Mononuclear cell (primary cell): ENCODE results near the gene LRRC61. TPM values are rescaled to one million over a fixed set of nuclear protein-coding genes. Genes with fewer than 3 reads are reported as not detected.
"Not testable (repeated sequence)": the region's sequence is repeated elsewhere in the genome, so short reads cannot be mapped to it uniquely, and the experiment has no call there.

Experiments
- H3K27me3 ChIP-seq: 2 replicates; pipeline ENCODE4 v1.6.0; 2011; ENCODE audit warnings: low read length, control low read depth; ENCODE audit not compliant: insufficient read depth
- H3K4me1 ChIP-seq: 2 replicates; pipeline ENCODE4 v1.5.1; 2011; ENCODE audit warnings: mild to moderate bottlenecking, low read length, control low read depth; ENCODE audit not compliant: insufficient read depth
- H3K4me3 ChIP-seq: 2 replicates; pipeline ENCODE4 v1.5.1; 2011; ENCODE audit warnings: mild to moderate bottlenecking, low read length, moderate library complexity
- H3K9me3 ChIP-seq: 2 replicates; pipeline ENCODE4 v1.5.1; 2011; ENCODE audit warnings: low read depth, mild to moderate bottlenecking, control low read depth, low read length
- total RNA-seq: library from RNA; depleted of rRNA; stranded (reverse); fragments of >200 nt; gene quantifications from one replicate; pipeline ENCODE4 v1.2.3, GENCODE V29; 2012

LRRC61 gene
- total RNA-seq, 1 donor: 15.6 TPM

GRCh38 chr7:150384406-150385301, 61.5 kb downstream of the LRRC61 start:
- no peaks in the 10 kb centered on the region for H3K9me3 ChIP-seq
- no peaks in the 10 kb centered on the region for H3K27me3 ChIP-seq
- peaks cover 36% of the 10 kb centered on the region for H3K4me1 ChIP-seq
- no peak overlapping the region for H3K4me3 ChIP-seq

- H3K27me3 ChIP-seq: no peaks in the 10 kb centered on the region
- no peak overlapping the region for H3K4me3 ChIP-seq
- H3K9me3 ChIP-seq: no peaks in the 10 kb centered on the region
Measured at GRCh38 chr7:150385302-150385723, 62.2 kb downstream of the LRRC61 start.

GRCh38 chr7:150385884-150386283, 62.7 kb downstream of the LRRC61 start:
- H3K4me1 ChIP-seq: peaks cover 24% of the 10 kb centered on the region
- H3K4me3 ChIP-seq, H3K27me3 ChIP-seq, H3K9me3 ChIP-seq: not testable (repeated sequence)

More at GRCh38 chr7:150385302-150385723, 62.2 kb downstream of the LRRC61 start:
- H3K4me1 ChIP-seq: peaks cover 29% of the 10 kb centered on the region

Other genes with a start within 250 kb of the LRRC61 start
- 9.3 TPM for gene ACTR3C, start 190 bp downstream of the LRRC61 start, total RNA-seq
- gene RARRES2, start 18.3 kb downstream of the LRRC61 start, total RNA-seq: not detected
- gene REPIN1, start 45.5 kb downstream of the LRRC61 start, total RNA-seq: 49.2 TPM
- 0.94 TPM for gene ZNF775, start 56.0 kb downstream of the LRRC61 start, total RNA-seq
- 4.2 TPM for gene GIMAP8, start 127.3 kb downstream of the LRRC61 start, total RNA-seq
- 44.2 TPM for gene GIMAP7, start 191.5 kb downstream of the LRRC61 start, total RNA-seq
- gene GIMAP4, start 244.0 kb downstream of the LRRC61 start, total RNA-seq: 47.9 TPM